ENCODE data around the gene RGS8.

DNA sequence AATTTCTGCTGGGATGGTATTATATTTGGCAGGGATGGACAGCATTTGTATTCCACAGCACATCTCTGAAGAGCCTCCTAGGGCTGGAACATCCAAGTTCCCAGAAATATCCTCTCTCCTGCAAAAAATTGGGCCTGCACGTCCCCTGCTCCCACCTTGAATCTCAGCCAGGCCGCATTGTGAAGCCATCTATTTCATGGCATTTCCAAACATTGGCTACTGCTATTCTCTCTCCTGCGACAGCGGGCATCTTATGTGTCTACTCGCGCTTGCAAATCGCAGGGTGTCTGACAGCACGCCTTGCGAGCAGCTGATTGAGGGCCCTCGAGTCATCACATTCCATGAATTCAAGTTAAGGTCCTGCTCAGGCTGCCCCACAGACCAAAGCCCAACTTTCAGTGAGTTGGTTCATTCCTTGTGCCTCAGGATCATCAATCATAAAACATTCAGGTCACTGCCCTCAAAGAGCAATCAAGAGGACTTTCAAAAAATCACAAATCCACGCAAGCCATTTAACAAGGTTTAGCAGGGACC lies 15.8 kb downstream of the RGS8 start:
- TF ChIP-seq, protein P1, sequence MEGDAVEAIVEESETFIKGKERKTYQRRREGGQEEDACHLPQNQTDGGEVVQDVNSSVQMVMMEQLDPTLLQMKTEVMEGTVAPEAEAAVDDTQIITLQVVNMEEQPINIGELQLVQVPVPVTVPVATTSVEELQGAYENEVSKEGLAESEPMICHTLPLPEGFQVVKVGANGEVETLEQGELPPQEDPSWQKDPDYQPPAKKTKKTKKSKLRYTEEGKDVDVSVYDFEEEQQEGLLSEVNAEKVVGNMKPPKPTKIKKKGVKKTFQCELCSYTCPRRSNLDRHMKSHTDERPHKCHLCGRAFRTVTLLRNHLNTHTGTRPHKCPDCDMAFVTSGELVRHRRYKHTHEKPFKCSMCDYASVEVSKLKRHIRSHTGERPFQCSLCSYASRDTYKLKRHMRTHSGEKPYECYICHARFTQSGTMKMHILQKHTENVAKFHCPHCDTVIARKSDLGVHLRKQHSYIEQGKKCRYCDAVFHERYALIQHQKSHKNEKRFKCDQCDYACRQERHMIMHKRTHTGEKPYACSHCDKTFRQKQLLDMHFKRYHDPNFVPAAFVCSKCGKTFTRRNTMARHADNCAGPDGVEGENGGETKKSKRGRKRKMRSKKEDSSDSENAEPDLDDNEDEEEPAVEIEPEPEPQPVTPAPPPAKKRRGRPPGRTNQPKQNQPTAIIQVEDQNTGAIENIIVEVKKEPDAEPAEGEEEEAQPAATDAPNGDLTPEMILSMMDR (IDR thresholded peaks at IDR 0.05): no peak
- no peak for TF ChIP-seq ZFX (IDR thresholded peaks at IDR 0.05; ENCODE audit: borderline replicate concordance)

Measured in 22Rv1 (cell line).